Ishikawa (cell line): ENCODE data around the gene SAMD1.

ENCODE experiments used
- CEBPB ChIP-seq: IDR thresholded peaks from 2 replicates; pipeline ENCODE4 v1.6.1; 2012
- CREB1 ChIP-seq: IDR thresholded peaks from 2 replicates; pipeline ENCODE4 v1.6.1; 2012; ENCODE audit warnings: low read depth
- EGR1 ChIP-seq: IDR thresholded peaks from 2 replicates; pipeline ENCODE4 v1.6.1; 2012
- EP300 ChIP-seq: IDR thresholded peaks from 2 replicates; pipeline ENCODE4 v1.6.1; 2012; ENCODE audit warnings: borderline replicate concordance
- FOXM1 ChIP-seq: IDR thresholded peaks from 2 replicates; pipeline ENCODE4 v1.6.1; 2012; ENCODE audit warnings: low read depth, borderline replicate concordance
- NFIC ChIP-seq: IDR thresholded peaks from 2 replicates; pipeline ENCODE4 v1.6.1; 2012
- RAD21 ChIP-seq: IDR thresholded peaks from 2 replicates; pipeline ENCODE4 v1.6.1; 2012; ENCODE audit warnings: low read depth
- REST ChIP-seq: IDR thresholded peaks from 2 replicates; pipeline ENCODE4 v1.6.1; 2012; ENCODE audit warnings: low read depth, mild to moderate bottlenecking
- TAF1 ChIP-seq: IDR thresholded peaks from 2 replicates; pipeline ENCODE4 v1.6.1; 2012; ENCODE audit warnings: low read depth, mild to moderate bottlenecking
- TCF12 ChIP-seq: IDR thresholded peaks from 2 replicates; pipeline ENCODE4 v1.6.1; 2012; ENCODE audit warnings: low read depth
- TEAD4 ChIP-seq: IDR thresholded peaks from 2 replicates; pipeline ENCODE4 v1.6.1; 2012
- YY1 ChIP-seq: IDR thresholded peaks from 2 replicates; pipeline ENCODE4 v1.6.1; 2012; ENCODE audit warnings: low read depth
- ZBTB7A ChIP-seq: IDR thresholded peaks from 2 replicates; pipeline ENCODE4 v1.6.1; 2012; ENCODE audit warnings: low read depth
- TF ChIP-seq, protein P1 (sequence below): IDR thresholded peaks from 2 replicates; pipeline ENCODE4 v1.6.1; 2012
- TF ChIP-seq, protein P2 (sequence below): IDR thresholded peaks from 2 replicates; pipeline ENCODE4 v1.6.1; 2012

SAMD1 gene

DNA sequence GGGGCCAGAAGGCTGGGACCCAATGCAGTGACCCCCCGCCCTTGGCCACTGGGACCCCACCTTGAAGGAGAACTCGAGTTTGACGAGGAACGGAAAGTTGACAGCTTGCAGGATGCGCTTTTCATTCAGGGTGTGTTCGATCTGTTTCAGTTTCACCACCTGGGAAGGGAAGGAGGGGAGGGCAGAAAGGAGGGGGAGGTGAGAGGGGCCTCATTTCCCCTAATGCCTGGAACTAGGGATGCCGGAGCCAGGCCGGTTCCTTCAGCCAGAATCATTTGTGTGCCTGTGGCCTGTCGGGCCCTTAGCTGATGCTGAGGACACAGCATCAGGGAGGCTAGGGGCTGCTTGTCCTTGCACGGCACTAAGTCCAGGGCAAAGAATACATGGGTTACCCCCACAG is 12.2 kb upstream of the SAMD1 start:
- TF ChIP-seq EP300 (no peak), YY1 (no peak)

GRCh38 chr19:14102102-14102696 is 11.6 kb upstream of the SAMD1 start:
- TF ChIP-seq TEAD4 = no peak
- no peak for TF ChIP-seq TAF1
- TF ChIP-seq RAD21 = no peak
- TF ChIP-seq ZBTB7A = no peak
- no peak for TF ChIP-seq CEBPB
- no peak for TF ChIP-seq YY1
- TF ChIP-seq TCF12 = no peak
- TF ChIP-seq, protein P1, sequence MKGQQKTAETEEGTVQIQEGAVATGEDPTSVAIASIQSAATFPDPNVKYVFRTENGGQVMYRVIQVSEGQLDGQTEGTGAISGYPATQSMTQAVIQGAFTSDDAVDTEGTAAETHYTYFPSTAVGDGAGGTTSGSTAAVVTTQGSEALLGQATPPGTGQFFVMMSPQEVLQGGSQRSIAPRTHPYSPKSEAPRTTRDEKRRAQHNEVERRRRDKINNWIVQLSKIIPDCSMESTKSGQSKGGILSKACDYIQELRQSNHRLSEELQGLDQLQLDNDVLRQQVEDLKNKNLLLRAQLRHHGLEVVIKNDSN = no peak
- no peak for TF ChIP-seq FOXM1
- no peak for TF ChIP-seq EGR1
- TF ChIP-seq EP300 = no peak
- TF ChIP-seq, protein P2, sequence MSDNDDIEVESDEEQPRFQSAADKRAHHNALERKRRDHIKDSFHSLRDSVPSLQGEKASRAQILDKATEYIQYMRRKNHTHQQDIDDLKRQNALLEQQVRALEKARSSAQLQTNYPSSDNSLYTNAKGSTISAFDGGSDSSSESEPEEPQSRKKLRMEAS = no peak
- no peak for TF ChIP-seq REST
- no peak for TF ChIP-seq CREB1
- TF ChIP-seq NFIC = no peak

DNA sequence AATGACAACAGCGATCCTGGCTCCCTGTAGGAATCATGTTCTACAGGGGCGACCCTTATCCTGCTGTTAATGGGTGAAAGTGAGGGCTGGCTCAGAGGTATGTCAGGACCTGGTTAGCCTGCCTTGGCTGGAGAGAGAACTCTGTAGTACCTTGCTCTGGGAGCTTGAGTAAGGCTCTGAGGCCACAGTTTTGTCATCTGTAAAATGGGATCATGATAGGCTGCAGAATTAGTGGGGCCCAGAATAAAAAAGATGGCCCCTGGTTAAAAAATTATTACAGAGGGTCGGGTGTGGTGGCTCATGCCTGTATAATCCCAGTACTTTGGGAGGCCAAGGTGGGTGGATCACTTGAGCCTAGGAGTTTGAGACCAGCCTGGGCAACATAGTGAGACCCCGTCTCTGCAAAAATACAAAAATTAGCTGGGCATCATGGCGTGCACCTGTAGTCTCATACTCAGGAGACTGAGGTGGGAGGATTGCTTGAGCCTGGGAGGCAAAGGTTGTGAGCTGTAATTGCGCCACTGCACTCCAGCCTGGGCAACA is 10.5 kb upstream of the SAMD1 start:
- TF ChIP-seq RAD21 = no peak
- no peak for TF ChIP-seq ZBTB7A
- no peak for TF ChIP-seq TAF1
- TF ChIP-seq TEAD4 = no peak
- no peak for TF ChIP-seq EP300
- TF ChIP-seq FOXM1 = no peak
- TF ChIP-seq CEBPB = no peak
- TF ChIP-seq CREB1 = no peak
- TF ChIP-seq NFIC = no peak
- TF ChIP-seq, protein P1 = no peak
- no peak for TF ChIP-seq EGR1
- TF ChIP-seq REST = no peak
- TF ChIP-seq, protein P2 = no peak
- no peak for TF ChIP-seq TCF12
- no peak for TF ChIP-seq YY1

- TF ChIP-seq REST (no peak), RAD21 (peak; percentile 6; the same call in 1 of the 2 replicates)
Measured at GRCh38 chr19:14097532-14098151, 7.1 kb upstream of the SAMD1 start.
